Endometrium (tissue), 2 donors: ENCODE results near the gene PIK3R1.

Experiments
- FAIRE-seq: peaks from 2 replicates; lab custom pipeline; 2012; peaks lifted over from hg19 to GRCh38; lab: Jason Lieb, UNC
- donor health status: control.
- donor health status: control.

PIK3R1 gene

GRCh38 chr5:68331192-68332079 is 115.9 kb downstream of the PIK3R1 start:
- FAIRE-seq: no peak

DNA sequence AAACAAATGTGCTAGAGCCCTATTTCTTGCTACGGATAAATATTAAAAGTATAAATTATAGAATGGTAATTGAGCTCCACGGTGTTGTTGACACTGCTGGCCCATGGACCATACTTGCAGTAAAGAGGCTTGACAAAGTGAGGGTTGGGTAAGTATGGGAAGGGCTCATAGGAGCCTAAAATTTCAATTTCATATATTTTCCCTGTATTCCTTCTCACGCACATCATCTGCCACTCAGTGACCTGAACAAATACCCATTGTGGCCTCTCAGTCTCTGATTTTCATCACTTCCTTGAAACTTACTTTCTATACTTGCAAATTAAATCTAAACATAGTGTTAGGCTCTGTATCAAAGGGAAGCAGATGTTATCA is 116.5 kb downstream of the PIK3R1 start:
- no peak for FAIRE-seq

GRCh38 chr5:68332556-68332955 is 117.0 kb downstream of the PIK3R1 start:
- FAIRE-seq: no peak

- FAIRE-seq: no peak
Observed at GRCh38 chr5:68333649-68334552, 118.3 kb downstream of the PIK3R1 start.

DNA sequence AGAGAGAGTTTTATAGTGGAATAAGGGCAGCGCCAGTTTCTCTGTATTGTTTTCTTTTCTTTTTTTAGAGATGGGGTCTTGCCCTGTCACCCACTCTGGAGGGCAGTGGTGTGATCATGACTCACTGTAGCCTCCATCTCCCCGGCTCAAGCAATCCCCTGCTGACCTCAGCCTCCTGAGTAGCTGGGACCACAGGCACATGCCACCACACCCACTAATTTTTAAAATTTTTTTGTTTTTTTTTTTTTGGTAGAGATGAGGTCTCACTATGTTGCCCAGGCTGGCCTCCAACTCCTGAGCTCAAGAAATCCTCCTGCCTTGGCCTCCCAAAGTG is 119.0 kb downstream of the PIK3R1 start:
- FAIRE-seq: no peak

DNA sequence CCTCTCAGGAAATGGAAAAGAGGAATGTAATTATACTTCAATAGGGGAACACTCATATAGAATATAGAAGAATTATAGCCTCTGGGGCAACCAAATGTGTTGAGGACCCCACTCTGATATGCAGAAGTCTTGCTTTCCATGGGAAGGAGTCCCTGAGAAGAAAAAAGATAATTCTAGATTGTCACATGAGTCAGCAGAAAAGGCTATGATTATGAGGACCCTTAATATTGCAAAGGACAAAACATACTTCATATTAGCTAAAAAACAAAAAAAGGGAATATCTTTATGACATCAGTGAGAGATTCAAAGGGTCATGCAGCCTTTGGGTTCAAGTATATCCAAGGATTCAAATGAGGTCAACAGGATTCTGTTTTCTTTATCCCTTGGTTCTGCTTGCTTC is 119.5 kb downstream of the PIK3R1 start:
- no peak for FAIRE-seq

GRCh38 chr5:68336200-68336599 is 120.6 kb downstream of the PIK3R1 start:
- FAIRE-seq: no peak

- no peak for FAIRE-seq
Observed at GRCh38 chr5:68337235-68337634, 121.7 kb downstream of the PIK3R1 start.

- no peak for FAIRE-seq
Observed at GRCh38 chr5:68339921-68340321, 124.4 kb downstream of the PIK3R1 start.

- no peak for FAIRE-seq
Observed at GRCh38 chr5:68341006-68341405, 125.5 kb downstream of the PIK3R1 start.

DNA sequence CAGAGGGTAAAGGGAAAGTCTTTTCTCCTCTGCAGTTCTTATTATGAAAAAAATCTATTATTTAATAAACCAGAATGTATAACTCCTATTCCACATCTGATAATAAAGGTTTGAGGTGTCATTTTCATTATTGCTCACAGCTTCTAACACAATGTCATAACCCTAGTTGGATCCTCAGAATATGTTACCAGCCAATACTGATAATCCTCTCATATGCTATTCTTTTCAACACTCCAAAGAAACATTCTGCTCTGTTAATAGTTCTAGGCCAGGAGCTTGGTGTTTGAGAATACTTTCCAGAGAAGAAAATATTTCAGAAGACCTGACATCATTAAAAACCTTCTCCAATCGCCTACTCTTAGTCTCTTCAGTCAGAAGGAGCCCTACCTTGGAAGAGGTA is 127.1 kb downstream of the PIK3R1 start:
- FAIRE-seq: no peak

GRCh38 chr5:68343421-68343826 is 127.9 kb downstream of the PIK3R1 start:
- no peak for FAIRE-seq

- FAIRE-seq: no peak
Observed at GRCh38 chr5:68344447-68345111, 129.0 kb downstream of the PIK3R1 start.

DNA sequence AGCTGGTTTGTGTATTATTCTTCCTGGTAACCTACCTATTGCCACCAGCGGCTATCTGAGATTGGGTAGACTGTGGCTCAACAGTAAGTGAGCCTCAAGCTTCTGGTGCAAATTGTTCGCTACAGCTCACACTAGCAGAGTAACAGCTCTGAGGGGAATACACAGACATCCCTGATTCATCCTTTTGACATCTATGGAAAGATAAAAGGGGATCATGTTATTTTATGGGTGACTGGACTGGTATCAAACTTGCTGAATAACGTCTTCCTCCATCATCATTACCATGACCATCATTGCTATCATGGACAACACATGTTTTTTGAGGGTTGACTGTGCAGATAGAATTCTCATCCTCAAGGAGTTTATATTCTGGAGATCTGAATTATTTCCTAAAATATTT is 129.6 kb downstream of the PIK3R1 start:
- FAIRE-seq: no peak

DNA sequence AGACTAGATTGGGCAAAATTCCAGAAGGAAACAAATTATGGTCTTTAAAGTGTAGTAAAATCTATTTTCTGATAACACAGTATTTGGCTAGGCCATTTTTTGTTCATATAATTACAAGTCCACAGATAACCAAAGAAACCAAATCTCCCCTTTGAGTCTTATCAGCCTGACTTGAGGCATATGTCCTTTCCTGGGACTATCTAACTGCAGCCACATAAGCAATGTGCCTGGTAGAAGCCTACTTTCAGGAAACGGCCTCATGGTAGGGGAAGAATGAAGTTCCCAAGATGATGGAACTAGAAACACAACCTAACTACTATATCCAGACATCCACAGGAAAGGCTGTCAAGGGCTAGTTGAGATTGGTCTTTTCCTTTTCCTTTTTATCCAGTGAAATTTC is 130.0 kb downstream of the PIK3R1 start:
- no peak for FAIRE-seq

DNA sequence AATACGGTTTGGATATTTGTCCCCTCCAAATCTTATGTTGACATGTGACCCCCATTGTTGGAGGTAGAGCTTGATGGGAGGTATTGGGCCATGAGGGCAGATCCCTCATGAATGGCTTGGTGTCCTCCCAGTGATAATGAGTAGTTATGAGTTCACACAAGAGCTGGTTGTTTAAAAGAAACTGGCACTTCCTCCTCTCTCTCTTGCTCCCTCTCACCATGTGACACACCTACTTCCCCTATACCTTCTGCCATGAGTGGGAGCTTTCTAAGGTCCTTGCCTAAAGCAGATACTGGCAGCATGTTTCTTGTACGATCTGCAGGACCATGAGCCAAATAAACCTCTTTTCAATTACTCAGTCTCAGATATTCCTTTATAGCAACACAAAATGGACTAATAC is 132.0 kb downstream of the PIK3R1 start:
- FAIRE-seq: no peak

GRCh38 chr5:68348447-68349222 is 133.1 kb downstream of the PIK3R1 start:
- no peak for FAIRE-seq

DNA sequence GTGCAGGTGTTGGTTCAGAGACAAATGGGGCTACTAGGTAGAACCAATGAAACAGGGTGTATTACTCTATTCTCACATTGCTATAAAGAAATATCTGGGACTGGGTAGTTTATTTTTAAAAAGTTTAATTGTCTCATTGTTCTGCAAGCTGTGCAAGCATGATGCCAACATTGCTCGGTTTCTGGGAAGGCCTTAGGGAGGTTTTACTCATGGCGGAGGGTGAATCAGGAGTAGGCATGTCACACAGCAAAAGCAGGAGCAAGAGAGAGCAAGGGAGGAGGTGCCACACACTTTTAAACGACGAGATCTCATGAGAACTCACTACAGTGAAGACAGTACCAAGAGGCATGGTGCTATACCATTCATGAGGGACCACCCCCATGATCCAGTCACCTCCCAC is 134.6 kb downstream of the PIK3R1 start:
- FAIRE-seq: no peak
